ENCODE results near the gene LIFR. TPM values are rescaled to one million over a fixed set of nuclear protein-coding genes. Genes with fewer than 3 reads are reported as not detected.
A peak's percentile ranks its signal among the peaks of the same experiment; 100 is the strongest.

Gene LIFR
- total and polyA plus RNA-seq, 7 donors, result 10.1 to 74.5 (median 28.9) TPM

DNA sequence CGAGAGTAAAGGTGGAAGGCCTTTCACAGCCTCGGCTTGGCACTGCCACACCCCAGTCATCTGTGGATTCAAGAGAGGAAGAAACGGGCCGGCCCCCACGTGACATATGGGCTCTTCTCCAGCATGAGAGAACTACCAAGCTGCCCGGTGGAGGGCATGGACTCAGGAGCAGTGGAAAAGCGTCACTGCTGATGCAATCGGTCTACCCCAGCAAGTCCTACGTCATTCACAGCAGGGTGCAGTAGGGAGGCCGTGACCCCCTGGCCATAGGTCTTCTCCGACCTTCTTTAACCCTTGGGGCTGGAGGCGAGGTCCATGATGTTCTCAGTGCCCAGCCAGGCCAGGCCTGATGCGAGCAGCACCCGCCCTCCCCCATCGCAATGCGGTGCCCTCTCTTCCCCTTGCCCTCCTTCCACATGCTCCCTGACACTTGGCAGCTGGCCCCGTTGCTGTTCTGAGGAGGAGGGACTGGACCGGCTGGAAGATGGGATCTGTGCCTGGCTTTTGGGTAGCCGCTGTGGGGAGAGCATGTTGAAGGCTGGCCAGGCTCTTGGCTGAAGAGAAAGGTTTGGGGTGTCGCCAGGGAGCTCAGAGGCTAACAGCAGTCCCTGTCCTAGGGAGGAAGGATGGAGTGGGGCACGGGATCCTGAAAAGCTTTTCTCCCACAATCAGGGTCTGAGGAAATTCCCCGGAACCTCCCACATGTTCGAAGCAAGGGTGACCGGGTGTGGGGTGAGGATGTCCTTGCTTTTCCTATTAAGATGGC is 89.8 kb downstream of the LIFR start:
- H3K4me3 ChIP-seq, result peak overlapping the region; percentile 65
- H3K27ac ChIP-seq, result peak overlapping the region; percentile 98
- H3K36me3 ChIP-seq (ENCODE audit: insufficient read depth in 1 of 2, low read depth in 1 of 2), result no peaks in the 10 kb centered on the region
- no peaks in the 10 kb centered on the region for H3K9me3 ChIP-seq
- DNase-seq, result peak; percentile 88 to 96
- peak; percentile 53 to 65 (median 60) for ATAC-seq
- intact Hi-C loops (cut with DNase I), result loop anchor here in 1 of 2 donors (5.0 kb wide), 1 partner anchor 86 kb away; no protein-coding TSS in a partner anchor
- no peaks in the 10 kb centered on the region for H3K27me3 ChIP-seq (ENCODE audit: insufficient read depth in 3 of 3, low read length in 2 of 3)
- TF ChIP-seq, protein P1, sequence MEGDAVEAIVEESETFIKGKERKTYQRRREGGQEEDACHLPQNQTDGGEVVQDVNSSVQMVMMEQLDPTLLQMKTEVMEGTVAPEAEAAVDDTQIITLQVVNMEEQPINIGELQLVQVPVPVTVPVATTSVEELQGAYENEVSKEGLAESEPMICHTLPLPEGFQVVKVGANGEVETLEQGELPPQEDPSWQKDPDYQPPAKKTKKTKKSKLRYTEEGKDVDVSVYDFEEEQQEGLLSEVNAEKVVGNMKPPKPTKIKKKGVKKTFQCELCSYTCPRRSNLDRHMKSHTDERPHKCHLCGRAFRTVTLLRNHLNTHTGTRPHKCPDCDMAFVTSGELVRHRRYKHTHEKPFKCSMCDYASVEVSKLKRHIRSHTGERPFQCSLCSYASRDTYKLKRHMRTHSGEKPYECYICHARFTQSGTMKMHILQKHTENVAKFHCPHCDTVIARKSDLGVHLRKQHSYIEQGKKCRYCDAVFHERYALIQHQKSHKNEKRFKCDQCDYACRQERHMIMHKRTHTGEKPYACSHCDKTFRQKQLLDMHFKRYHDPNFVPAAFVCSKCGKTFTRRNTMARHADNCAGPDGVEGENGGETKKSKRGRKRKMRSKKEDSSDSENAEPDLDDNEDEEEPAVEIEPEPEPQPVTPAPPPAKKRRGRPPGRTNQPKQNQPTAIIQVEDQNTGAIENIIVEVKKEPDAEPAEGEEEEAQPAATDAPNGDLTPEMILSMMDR (IDR thresholded peaks at IDR 0.05), result no peak
- 14 to 28% (median 19%) methylated on average over 24 of the region's 24 CpGs for WGBS, 3 donors
- peaks cover 70% of the 10 kb centered on the region for H3K4me1 ChIP-seq

DNA sequence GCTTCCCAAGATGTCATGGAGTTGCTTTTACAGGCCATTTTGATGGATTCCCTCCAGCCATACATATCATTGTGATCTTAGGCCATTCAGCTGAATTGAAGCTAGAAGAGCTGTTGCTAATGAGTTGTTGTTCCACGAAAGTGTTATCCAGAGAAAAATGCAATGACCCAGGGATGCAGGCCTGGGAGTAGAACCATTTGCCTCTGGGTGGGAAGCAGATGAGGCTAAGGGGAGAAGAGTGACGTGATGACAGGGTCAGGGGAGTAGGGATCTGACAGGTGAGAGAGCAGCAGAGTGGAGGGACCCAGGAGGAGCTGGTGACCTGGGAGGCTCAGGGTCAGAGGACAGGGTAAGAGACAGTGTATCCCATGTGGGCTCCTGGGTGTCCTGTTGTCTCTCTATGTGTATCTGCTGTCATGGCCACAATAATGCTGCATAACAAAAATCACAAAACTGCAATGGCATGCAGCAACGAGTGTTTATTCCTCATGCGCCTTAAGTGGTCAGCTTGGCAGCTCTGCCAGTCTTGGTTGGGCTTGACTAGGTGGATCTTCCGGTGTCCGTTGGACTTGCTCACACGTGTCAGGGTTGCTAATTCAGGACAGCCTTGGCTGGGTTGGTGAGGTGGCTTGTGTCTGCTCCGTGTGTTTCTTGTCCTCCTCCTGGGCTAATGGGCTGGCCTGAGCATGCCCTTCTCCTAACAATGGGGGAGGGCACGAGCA is 90.6 kb downstream of the LIFR start:
- Histone ChIP-seq H3K4me1 (peaks cover 70% of the 10 kb centered on the region), H3K9me3 (no peaks in the 10 kb centered on the region), H3K27ac (peak overlapping the region; percentile 98), H3K36me3 (ENCODE audit: insufficient read depth in 1 of 2, low read depth in 1 of 2) (peaks cover 0 to 5% of the 10 kb centered on the region in 2 donors), H3K4me3 (peak overlapping the region; percentile 65), H3K27me3 (ENCODE audit: insufficient read depth in 3 of 3, low read length in 2 of 3) (no peaks in the 10 kb centered on the region)
- DNase-seq, result no peak
- TF ChIP-seq, protein P1 (IDR thresholded peaks at IDR 0.05), result no peak
- WGBS, 3 donors, result 33 to 45% (median 36%) methylated on average over 9 of the region's 9 CpGs
- intact Hi-C loops (cut with DNase I), result loop anchor here in 1 of 2 donors (5.0 kb wide), 1 partner anchor 86 kb away; no protein-coding TSS in a partner anchor
- ATAC-seq, result peak; percentile 34 to 59 (median 50)

GRCh38 chr5:38465061-38465460 is 91.4 kb downstream of the LIFR start:
- peak; percentile 50 to 71 (median 58) for ATAC-seq
- H3K36me3 ChIP-seq (ENCODE audit: insufficient read depth in 1 of 2, low read depth in 1 of 2), result peaks cover 0 to 12% of the 10 kb centered on the region in 2 donors
- peak; percentile 63 to 82 for DNase-seq
- peaks cover 69% of the 10 kb centered on the region for H3K4me1 ChIP-seq
- peak overlapping the region; percentile 98 for H3K27ac ChIP-seq
- WGBS, 3 donors, result 51 to 58% (median 53%) methylated on average over 2 of the region's 2 CpGs
- TF ChIP-seq, protein P1 (IDR thresholded peaks at IDR 0.05), result no peak
- H3K4me3 ChIP-seq, result no peak overlapping the region
- intact Hi-C loops (cut with DNase I), result loop anchor here in 1 of 2 donors (5.0 kb wide), 1 partner anchor 87 kb away; no protein-coding TSS in a partner anchor
- H3K9me3 ChIP-seq, result no peaks in the 10 kb centered on the region
- no peaks in the 10 kb centered on the region for H3K27me3 ChIP-seq (ENCODE audit: insufficient read depth in 3 of 3, low read length in 2 of 3)

DNA sequence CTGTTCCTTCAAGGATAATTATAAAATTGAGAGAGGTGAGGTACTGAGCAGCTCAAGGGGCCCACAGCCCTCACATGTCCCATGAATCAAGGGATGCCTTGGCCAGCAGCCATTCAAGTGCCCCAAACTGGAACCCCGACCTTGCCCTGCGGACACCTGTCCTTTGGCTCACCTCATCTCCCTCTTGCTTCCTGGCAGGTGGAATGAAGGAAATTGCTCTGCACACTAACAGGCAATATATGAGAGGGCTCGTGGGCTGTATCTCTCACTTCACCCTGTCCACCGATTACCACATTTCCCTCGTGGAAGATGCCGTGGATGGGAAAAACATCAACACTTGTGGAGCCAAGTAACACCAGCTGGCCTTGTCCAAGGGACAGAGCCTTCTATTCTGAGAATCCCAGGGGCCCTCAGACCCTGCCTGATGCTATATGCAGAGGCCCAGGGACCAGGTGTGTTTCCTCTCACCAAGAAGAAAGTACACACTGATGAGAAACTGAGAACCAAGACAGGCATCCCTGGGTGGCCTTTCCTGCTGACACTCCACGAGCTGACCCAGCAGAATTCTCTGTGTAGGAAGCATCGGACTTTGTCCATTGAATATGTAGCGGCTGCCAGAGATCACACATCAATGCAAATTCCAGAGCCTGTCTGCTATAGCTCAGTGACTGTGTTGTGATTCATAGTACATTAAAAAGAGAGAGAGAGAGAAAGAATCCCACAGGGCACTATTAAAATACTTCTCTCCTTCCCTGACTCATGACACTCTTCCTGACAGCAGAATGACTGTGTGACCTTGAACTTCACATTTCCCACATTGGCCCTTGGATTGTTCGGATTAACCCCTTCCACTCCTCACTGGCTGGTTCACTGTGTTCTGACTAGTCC is 92.6 kb downstream of the LIFR start:
- Histone ChIP-seq H3K27me3 (ENCODE audit: insufficient read depth in 3 of 3, low read length in 2 of 3) (no peaks in the 10 kb centered on the region), H3K27ac (peak overlapping the region; percentile 98), H3K4me3 (no peak overlapping the region), H3K4me1 (peaks cover 57% of the 10 kb centered on the region), H3K9me3 (no peaks in the 10 kb centered on the region), H3K36me3 (ENCODE audit: insufficient read depth in 1 of 2, low read depth in 1 of 2) (peaks cover 0 to 23% of the 10 kb centered on the region in 2 donors)
- TF ChIP-seq, protein P1 (IDR thresholded peaks at IDR 0.05), result no peak
- ATAC-seq (peak; percentile 41 to 62 (median 43)), DNase-seq (no peak)
- WGBS, 3 donors, result 4 to 15% (median 9%) methylated on average over 10 of the region's 10 CpGs
- intact Hi-C loops (cut with DNase I), result no loop called here

Data from psoas muscle (tissue), 8 donors.